ENCODE results near the gene ATR.

GRCh38 chr3:142509079-142509478, 69.5 kb downstream of the ATR start:
- TF ChIP-seq, protein P1, sequence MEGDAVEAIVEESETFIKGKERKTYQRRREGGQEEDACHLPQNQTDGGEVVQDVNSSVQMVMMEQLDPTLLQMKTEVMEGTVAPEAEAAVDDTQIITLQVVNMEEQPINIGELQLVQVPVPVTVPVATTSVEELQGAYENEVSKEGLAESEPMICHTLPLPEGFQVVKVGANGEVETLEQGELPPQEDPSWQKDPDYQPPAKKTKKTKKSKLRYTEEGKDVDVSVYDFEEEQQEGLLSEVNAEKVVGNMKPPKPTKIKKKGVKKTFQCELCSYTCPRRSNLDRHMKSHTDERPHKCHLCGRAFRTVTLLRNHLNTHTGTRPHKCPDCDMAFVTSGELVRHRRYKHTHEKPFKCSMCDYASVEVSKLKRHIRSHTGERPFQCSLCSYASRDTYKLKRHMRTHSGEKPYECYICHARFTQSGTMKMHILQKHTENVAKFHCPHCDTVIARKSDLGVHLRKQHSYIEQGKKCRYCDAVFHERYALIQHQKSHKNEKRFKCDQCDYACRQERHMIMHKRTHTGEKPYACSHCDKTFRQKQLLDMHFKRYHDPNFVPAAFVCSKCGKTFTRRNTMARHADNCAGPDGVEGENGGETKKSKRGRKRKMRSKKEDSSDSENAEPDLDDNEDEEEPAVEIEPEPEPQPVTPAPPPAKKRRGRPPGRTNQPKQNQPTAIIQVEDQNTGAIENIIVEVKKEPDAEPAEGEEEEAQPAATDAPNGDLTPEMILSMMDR (IDR thresholded peaks at IDR 0.05 in 4 of 5, conservative IDR thresholded peaks at IDR 0.05 in 1 of 5): no peak
- no peak for TF ChIP-seq POLR2A (IDR thresholded peaks at IDR 0.05)
